AG08396 (cell line): Measurements from ENCODE around the gene ACYP1.

Experiments used
- DNase-seq: peaks from one replicate; pipeline ENCODE4 v3.0.0; 2012; ENCODE audit warnings: low spot score, mixed read lengths

The ACYP1 gene

GRCh38 chr14:75040507-75040906, 23.3 kb downstream of the ACYP1 start:
- no peak for DNase-seq

GRCh38 chr14:75032939-75033338, 30.9 kb downstream of the ACYP1 start:
- DNase-seq, result no peak

GRCh38 chr14:75030147-75030546, 33.7 kb downstream of the ACYP1 start:
- no peak for DNase-seq

- no peak for DNase-seq
Observed at GRCh38 chr14:75025876-75026275, 37.9 kb downstream of the ACYP1 start.

GRCh38 chr14:75025082-75025481, 38.7 kb downstream of the ACYP1 start:
- DNase-seq, result no peak

GRCh38 chr14:75023108-75023507, 40.7 kb downstream of the ACYP1 start:
- no peak for DNase-seq

- DNase-seq, result no peak
Observed at GRCh38 chr14:75022655-75023054, 41.2 kb downstream of the ACYP1 start.

GRCh38 chr14:75018694-75019093, 45.1 kb downstream of the ACYP1 start:
- DNase-seq, result no peak

GRCh38 chr14:75016815-75017214, 47.0 kb downstream of the ACYP1 start:
- no peak for DNase-seq

- DNase-seq, result no peak
Observed at GRCh38 chr14:75015496-75015895, 48.3 kb downstream of the ACYP1 start.

GRCh38 chr14:75013290-75013689, 50.5 kb downstream of the ACYP1 start:
- DNase-seq, result no peak

- DNase-seq, result peak; percentile 48
Observed at GRCh38 chr14:75011356-75011994, 52.3 kb downstream of the ACYP1 start.

- DNase-seq, result no peak
Observed at GRCh38 chr14:75010472-75011093, 53.2 kb downstream of the ACYP1 start.

- no peak for DNase-seq
Observed at GRCh38 chr14:75009176-75009575, 54.6 kb downstream of the ACYP1 start.

GRCh38 chr14:75005357-75005756, 58.5 kb downstream of the ACYP1 start:
- no peak for DNase-seq

GRCh38 chr14:75003250-75004027, 60.4 kb downstream of the ACYP1 start:
- DNase-seq, result no peak
